Right lobe of liver (tissue), 4 donors: ENCODE data around the gene SOX10.

ENCODE experiments used
- POLR2A ChIP-seq: fragments of 450-650 bp; IDR thresholded peaks from one replicate; pipeline ENCODE4 v1.6.1; 2017; ENCODE audit warnings: antibody characterized with exemption, mild to moderate bottlenecking
- TF ChIP-seq, protein P1 (sequence below), 4 donors: fragments of 200-600 bp in 3 of 4; fragments of 450-650 bp in 1 of 4; IDR thresholded peaks; one replicate each; pipeline versions ENCODE4 v1.5.1 to v1.8.0; 2016 to 2022; ENCODE audit warnings: antibody characterized with exemption in 4 of 4, mild to moderate bottlenecking in 2 of 4
- donor health status: DM: no; HTN: no; CAD: no.
- donor health status: DM: no; HTN: no; CAD: no.
- donor health status: DM: no; HTN: yes; CAD: no.

DNA sequence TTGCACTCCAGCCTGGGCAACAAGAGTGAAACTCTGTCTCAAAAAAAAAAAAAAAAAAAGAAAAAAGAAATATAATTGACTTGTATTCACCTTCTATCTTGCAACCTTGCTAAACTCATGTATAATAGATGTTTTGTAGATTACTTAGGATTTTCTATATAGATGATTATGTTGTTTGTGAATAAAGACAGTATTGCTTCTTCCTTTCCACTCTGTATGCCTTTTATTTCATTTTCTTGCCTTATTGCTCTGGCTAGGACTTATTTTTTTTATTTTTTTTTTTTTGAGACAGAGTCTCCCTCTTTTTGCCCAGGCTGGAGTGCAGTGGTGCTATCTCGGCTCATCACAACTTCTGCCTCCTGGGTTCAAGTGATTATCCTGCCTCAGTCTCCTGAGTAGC, 29.7 kb upstream of the SOX10 start:
- TF ChIP-seq POLR2A = no peak
- TF ChIP-seq, protein P1, sequence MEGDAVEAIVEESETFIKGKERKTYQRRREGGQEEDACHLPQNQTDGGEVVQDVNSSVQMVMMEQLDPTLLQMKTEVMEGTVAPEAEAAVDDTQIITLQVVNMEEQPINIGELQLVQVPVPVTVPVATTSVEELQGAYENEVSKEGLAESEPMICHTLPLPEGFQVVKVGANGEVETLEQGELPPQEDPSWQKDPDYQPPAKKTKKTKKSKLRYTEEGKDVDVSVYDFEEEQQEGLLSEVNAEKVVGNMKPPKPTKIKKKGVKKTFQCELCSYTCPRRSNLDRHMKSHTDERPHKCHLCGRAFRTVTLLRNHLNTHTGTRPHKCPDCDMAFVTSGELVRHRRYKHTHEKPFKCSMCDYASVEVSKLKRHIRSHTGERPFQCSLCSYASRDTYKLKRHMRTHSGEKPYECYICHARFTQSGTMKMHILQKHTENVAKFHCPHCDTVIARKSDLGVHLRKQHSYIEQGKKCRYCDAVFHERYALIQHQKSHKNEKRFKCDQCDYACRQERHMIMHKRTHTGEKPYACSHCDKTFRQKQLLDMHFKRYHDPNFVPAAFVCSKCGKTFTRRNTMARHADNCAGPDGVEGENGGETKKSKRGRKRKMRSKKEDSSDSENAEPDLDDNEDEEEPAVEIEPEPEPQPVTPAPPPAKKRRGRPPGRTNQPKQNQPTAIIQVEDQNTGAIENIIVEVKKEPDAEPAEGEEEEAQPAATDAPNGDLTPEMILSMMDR (IDR thresholded peaks at IDR 0.05) = no peak
